Right atrium auricular region (tissue), 2 donors: ENCODE data around the gene CHRM2. TPM values are rescaled to one million over a fixed set of nuclear protein-coding genes. Genes with fewer than 3 reads are reported as not detected.
"Not testable (repeated sequence)": the region's sequence is repeated elsewhere in the genome, so short reads cannot be mapped to it uniquely, and the experiment has no call there.

Experiments
- DNase-seq: peaks from one replicate; pipeline ENCODE4 v3.0.0-alpha.2; 2019; ENCODE audit warnings: low spot score
- H3K27ac ChIP-seq, 2 donors: fragments of 200-600 bp; sonication (generic); 1 replicate in 1 of 2; 2 replicates in 1 of 2; pipeline ENCODE4 v1.5.1; 2016 to 2019
- H3K27me3 ChIP-seq, 2 donors: fragments of 200-600 bp; sonication (generic); one replicate each; pipeline versions ENCODE4 v1.5.1 to v1.6.0; 2017 to 2019
- H3K36me3 ChIP-seq: fragments of 200-600 bp; sonication (generic); one replicate; pipeline ENCODE4 v1.5.1; 2016
- H3K4me1 ChIP-seq, 2 donors: fragments of 200-600 bp; sonication (generic); one replicate each; pipeline versions ENCODE4 v1.5.1 to v1.6.0; 2017 to 2019
- H3K4me3 ChIP-seq, 2 donors: fragments of 200-600 bp; sonication (generic); 1 replicate in 1 of 2; 2 replicates in 1 of 2; pipeline ENCODE4 v1.5.1; 2017 to 2019; ENCODE audit warnings: mild to moderate bottlenecking in 1 of 2, moderate library complexity in 1 of 2
- H3K9me3 ChIP-seq, 2 donors: fragments of 200-600 bp; sonication (generic); one replicate each; pipeline ENCODE4 v1.5.1; 2019
- total RNA-seq, 2 donors: library from RNA; depleted of rRNA; stranded (reverse); fragments of >200 nt; gene quantifications; one replicate each; pipeline ENCODE4 v1.1.0, GENCODE V29; 2016
- TF ChIP-seq, protein P1 (sequence below), 2 donors: fragments of 200-600 bp; sonication (generic); IDR thresholded peaks; one replicate each; pipeline ENCODE4 v1.5.1; 2019; ENCODE audit warnings: antibody characterized with exemption in 2 of 2

The CHRM2 gene
- 100 to 1,000 TPM in 1 of 2 donors, 10 to 100 TPM in 1; 55.3 to 123 TPM for total RNA-seq

DNA sequence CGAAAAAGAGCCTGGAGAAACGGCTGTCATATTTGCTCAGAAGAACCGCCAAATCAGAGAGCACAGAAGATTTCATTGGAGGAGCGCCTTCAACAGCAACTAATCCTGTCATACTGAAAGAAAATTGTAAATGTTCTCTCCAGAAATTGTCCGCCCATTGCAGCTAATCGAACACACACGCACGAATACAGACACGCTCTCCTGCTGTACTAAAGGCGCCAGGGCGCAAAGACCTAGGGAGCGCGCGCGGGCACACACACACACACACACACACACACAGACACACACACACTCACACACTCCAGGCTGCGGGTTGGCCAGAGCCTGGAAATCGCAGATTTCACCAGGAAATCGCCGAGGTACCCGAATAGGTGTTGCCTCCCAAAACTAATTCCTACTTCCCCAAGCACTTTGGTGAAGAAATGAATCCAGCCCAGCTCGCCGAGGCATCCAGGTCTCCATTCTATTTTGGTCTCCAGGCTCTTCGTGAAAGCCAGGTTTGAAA lies at the start of gene CHRM2:
Gene CHRM2 (plus strand): TSS at position 157 of the 505 bp plus-strand sequence. CDS start 146,214 bp downstream, outside the sequence.
- no peaks in the 10 kb centered on the region for H3K36me3 ChIP-seq
- TF ChIP-seq, protein P1, sequence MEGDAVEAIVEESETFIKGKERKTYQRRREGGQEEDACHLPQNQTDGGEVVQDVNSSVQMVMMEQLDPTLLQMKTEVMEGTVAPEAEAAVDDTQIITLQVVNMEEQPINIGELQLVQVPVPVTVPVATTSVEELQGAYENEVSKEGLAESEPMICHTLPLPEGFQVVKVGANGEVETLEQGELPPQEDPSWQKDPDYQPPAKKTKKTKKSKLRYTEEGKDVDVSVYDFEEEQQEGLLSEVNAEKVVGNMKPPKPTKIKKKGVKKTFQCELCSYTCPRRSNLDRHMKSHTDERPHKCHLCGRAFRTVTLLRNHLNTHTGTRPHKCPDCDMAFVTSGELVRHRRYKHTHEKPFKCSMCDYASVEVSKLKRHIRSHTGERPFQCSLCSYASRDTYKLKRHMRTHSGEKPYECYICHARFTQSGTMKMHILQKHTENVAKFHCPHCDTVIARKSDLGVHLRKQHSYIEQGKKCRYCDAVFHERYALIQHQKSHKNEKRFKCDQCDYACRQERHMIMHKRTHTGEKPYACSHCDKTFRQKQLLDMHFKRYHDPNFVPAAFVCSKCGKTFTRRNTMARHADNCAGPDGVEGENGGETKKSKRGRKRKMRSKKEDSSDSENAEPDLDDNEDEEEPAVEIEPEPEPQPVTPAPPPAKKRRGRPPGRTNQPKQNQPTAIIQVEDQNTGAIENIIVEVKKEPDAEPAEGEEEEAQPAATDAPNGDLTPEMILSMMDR (IDR thresholded peaks at IDR 0.05), result no peak
- peak within 1 kb of the TSS; percentile 62 to 64 for H3K4me3 ChIP-seq
- DNase-seq, result no peak
- peak within 1 kb of the TSS; percentile 80 to 93 for H3K27ac ChIP-seq
- H3K4me1 ChIP-seq, result peaks cover 0 to 16% of the 10 kb centered on the region in 2 donors
- H3K27me3 ChIP-seq, result no peaks in the 10 kb centered on the region
- no peaks in the 10 kb centered on the region for H3K9me3 ChIP-seq

DNA sequence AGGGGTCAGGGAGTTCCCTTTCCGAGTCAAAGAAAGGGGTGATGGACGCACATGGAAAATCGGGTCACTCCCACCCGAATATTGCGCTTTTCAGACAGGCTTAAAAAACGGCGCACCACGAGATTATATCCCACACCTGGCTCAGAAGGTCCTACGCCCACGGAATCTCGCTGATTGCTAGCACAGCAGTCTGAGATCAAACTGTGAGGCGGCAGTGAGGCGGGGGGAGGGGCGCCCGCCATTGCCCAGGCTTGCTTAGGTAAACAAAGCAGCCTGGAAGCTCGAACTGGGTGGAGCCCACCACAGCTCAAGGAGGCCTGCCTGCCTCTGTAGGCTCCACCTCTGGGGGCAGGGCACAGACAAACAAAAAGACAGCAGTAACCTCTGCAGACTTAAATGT lies 37.1 kb upstream of the CHRM2 start:
- not testable (repeated sequence) for H3K4me3 ChIP-seq, H3K9me3 ChIP-seq, H3K4me1 ChIP-seq, H3K27me3 ChIP-seq, H3K27ac ChIP-seq, DNase-seq, H3K36me3 ChIP-seq

DNA sequence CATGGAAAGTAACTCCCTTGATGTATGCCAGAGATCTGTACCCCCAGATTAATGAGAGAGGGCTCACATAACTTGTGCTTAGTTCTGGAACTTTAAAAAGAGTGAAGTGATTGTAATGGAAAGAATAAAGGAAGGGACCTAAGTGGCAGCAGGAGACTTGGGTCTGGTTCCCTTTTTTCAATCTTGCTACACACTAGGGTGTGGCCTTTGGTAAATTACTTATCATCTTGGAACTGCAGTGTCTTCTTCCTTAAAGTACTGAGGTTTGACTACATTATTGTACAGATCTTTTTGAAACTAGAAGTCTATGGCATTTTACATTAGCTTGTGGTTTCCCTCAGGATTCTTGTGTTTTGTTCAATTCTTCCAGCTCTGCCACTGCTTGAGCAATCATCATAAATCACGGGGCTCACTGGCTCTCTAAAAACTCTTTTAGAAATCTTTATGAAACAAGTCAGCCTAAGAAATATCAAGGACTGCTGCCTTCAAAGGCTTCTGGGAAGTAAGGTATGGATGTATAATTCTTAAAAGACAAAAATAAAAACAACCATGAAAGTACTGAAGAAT lies 22.5 kb upstream of the CHRM2 start:
- TF ChIP-seq, protein P1 (IDR thresholded peaks at IDR 0.05), result no peak
- H3K27me3 ChIP-seq, result no peaks in the 10 kb centered on the region
- H3K27ac ChIP-seq, result no peak overlapping the region
- peaks cover 0 to 3% of the 10 kb centered on the region in 2 donors for H3K9me3 ChIP-seq
- no peaks in the 10 kb centered on the region for H3K4me1 ChIP-seq
- H3K4me3 ChIP-seq, result no peak overlapping the region
- DNase-seq, result no peak
- no peaks in the 10 kb centered on the region for H3K36me3 ChIP-seq

GRCh38 chr7:136847858-136848257 lies 20.6 kb upstream of the CHRM2 start:
- Histone ChIP-seq H3K9me3 (no peaks in the 10 kb centered on the region), H3K4me1 (no peaks in the 10 kb centered on the region), H3K27me3 (no peaks in the 10 kb centered on the region), H3K36me3 (no peaks in the 10 kb centered on the region), H3K27ac (no peak overlapping the region), H3K4me3 (no peak overlapping the region)
- TF ChIP-seq, protein P1 (IDR thresholded peaks at IDR 0.05), result no peak
- DNase-seq, result no peak

DNA sequence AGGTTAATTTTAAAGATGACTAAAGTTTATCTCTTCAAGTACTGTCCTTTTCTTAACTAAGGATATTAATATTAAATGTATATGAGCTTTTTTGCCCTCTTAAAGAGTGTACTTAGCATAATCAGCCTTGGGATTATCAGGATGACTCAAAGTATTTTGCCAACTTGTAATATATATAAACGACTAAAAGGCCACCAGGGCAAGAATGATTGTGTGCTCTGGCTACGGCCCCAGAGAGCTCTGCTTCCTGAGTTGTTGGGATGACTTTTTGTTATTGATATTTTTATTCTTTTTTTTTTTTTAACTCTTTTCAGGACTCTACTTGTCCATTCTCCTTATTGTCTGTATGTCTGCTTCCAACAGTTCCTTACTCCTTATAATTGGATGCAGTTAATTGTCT lies 14.8 kb upstream of the CHRM2 start:
- no peaks in the 10 kb centered on the region for H3K36me3 ChIP-seq
- no peak overlapping the region for H3K4me3 ChIP-seq
- no peaks in the 10 kb centered on the region for H3K9me3 ChIP-seq
- TF ChIP-seq, protein P1 (IDR thresholded peaks at IDR 0.05), result no peak
- H3K4me1 ChIP-seq, result no peaks in the 10 kb centered on the region
- H3K27me3 ChIP-seq, result no peaks in the 10 kb centered on the region
- no peak overlapping the region for H3K27ac ChIP-seq
- DNase-seq, result no peak

- H3K36me3 ChIP-seq, result no peaks in the 10 kb centered on the region
- no peaks in the 10 kb centered on the region for H3K27me3 ChIP-seq
- H3K9me3 ChIP-seq, result no peaks in the 10 kb centered on the region
- TF ChIP-seq, protein P1 (IDR thresholded peaks at IDR 0.05), result no peak
- no peak overlapping the region for H3K4me3 ChIP-seq
- no peak overlapping the region for H3K27ac ChIP-seq
- no peak for DNase-seq
- no peaks in the 10 kb centered on the region for H3K4me1 ChIP-seq
These were observed 10.9 kb upstream of the CHRM2 start for GRCh38 chr7:136857573-136857972.
